HepG2 (cell line): ENCODE data around the gene B3GAT3. TPM values are rescaled to one million over a fixed set of nuclear protein-coding genes. Genes with fewer than 3 reads are reported as not detected.

Source experiments
- ATF7 ChIP-seq, 2 experiments: fragments of 450-650 bp in 1 of 2; sonication (generic) in 1 of 2; formaldehyde crosslinking in 1 of 2; IDR thresholded peaks; 2 replicates each; pipeline versions ENCODE4 v1.4.0 to v1.6.1; 2016 to 2020; ENCODE audit warnings: antibody characterized with exemption in 1 of 2, mild to moderate bottlenecking in 1 of 2, missing genetic modification reagents in 1 of 2
- FOSL2 ChIP-seq: sonication (generic); formaldehyde crosslinking; IDR thresholded peaks from 2 replicates; pipeline ENCODE4 v1.4.0; 2020; ENCODE audit warnings: missing genetic modification reagents
- GABPA ChIP-seq, 2 experiments: IDR thresholded peaks; 2 replicates each; pipeline ENCODE4 v1.6.1; 2011 to 2016; ENCODE audit warnings: low read depth in 2 of 2, low read length in 1 of 2, missing biosample characterization in 1 of 2, missing genetic modification characterization in 1 of 2
- HNRNPK ChIP-seq: fragments of 200-400 bp; formaldehyde crosslinking; IDR thresholded peaks from 2 replicates; pipeline ENCODE4 v1.6.1; 2018; ENCODE audit warnings: low read length, low read depth, moderate library complexity, mild to moderate bottlenecking; ENCODE audit not compliant: poor library complexity, severe bottlenecking
- HOXA3 ChIP-seq: sonication (generic); formaldehyde crosslinking; IDR thresholded peaks from 2 replicates; pipeline ENCODE4 v1.5.0; 2020; ENCODE audit warnings: missing genetic modification reagents
- PHF21A ChIP-seq: sonication (generic); formaldehyde crosslinking; IDR thresholded peaks from 2 replicates; pipeline ENCODE4 v1.5.0; 2020; ENCODE audit warnings: mild to moderate bottlenecking, missing genetic modification reagents
- RFX3 ChIP-seq: IDR thresholded peaks from 2 replicates; pipeline ENCODE4 v1.6.1; 2016; ENCODE audit warnings: missing biosample characterization, missing genetic modification reagents
- RXRB ChIP-seq: IDR thresholded peaks from 2 replicates; pipeline ENCODE4 v1.6.1; 2016; ENCODE audit warnings: borderline replicate concordance, missing genetic modification reagents, missing compliant biosample characterization
- SIX1 ChIP-seq: sonication (generic); formaldehyde crosslinking; IDR thresholded peaks from 2 replicates; pipeline ENCODE4 v1.4.0; 2020; ENCODE audit warnings: missing genetic modification reagents, borderline replicate concordance
- TBL1XR1 ChIP-seq: fragments of 150-350 bp; IDR thresholded peaks from 2 replicates; pipeline ENCODE4 v1.6.1; 2014; ENCODE audit warnings: borderline replicate concordance, low read length; ENCODE audit not compliant: partially characterized antibody
- TP53 ChIP-seq: sonication (generic); formaldehyde crosslinking; conservative IDR thresholded peaks from 2 replicates; pipeline ENCODE4 v1.4.0; 2020; ENCODE audit warnings: missing genetic modification reagents
- ZNF20 ChIP-seq: sonication (generic); formaldehyde crosslinking; IDR thresholded peaks from 2 replicates; pipeline ENCODE4 v1.4.0; 2020; ENCODE audit warnings: mild to moderate bottlenecking, moderate library complexity, missing genetic modification reagents
- ZNF329 ChIP-seq: sonication (generic); formaldehyde crosslinking; IDR thresholded peaks from 2 replicates; pipeline ENCODE4 v1.9.0; 2021; ENCODE audit warnings: low read depth, mild to moderate bottlenecking, missing genetic modification reagents
- ZNF564 ChIP-seq: sonication (generic); formaldehyde crosslinking; IDR thresholded peaks from 2 replicates; pipeline ENCODE4 v1.8.1; 2023; ENCODE audit warnings: mild to moderate bottlenecking, missing genetic modification reagents
- ZNF773 ChIP-seq: sonication (generic); formaldehyde crosslinking; IDR thresholded peaks from 2 replicates; pipeline ENCODE4 v1.4.0; 2020; ENCODE audit warnings: missing genetic modification reagents, borderline replicate concordance
- polyA plus RNA-seq, 8 experiments: library from polyadenylated mRNA; depleted of rRNA in 3 of 8; stranded (reverse) in 7 of 8; unstranded in 1 of 8; fragments of >200 nt; fragmentation: Illumina TruSeq in 4 of 8; extraction: Trizol in 4 of 8; gene quantifications; 2 replicates each; pipeline versions ENCODE4 v1.2.1 to v1.2.3, GENCODE V29; 2011 to 2016; ENCODE audit warnings: low read depth in 4 of 8, missing spikeins in 1 of 8, mixed read lengths in 1 of 8; ENCODE audit not compliant: insufficient read depth in 1 of 8
- total RNA-seq, 5 experiments: library from RNA; depleted of rRNA; stranded (reverse); fragments of >200 nt; fragmentation: Illumina TruSeq; extraction: Trizol; gene quantifications; 2 replicates each; pipeline ENCODE4 v1.2.3, GENCODE V29; 2016; ENCODE audit warnings: low read depth in 1 of 5
- TF ChIP-seq, protein P1 (sequence below): sonication (generic); formaldehyde crosslinking; IDR thresholded peaks from 2 replicates; pipeline ENCODE4 v1.9.0; 2021; ENCODE audit warnings: missing genetic modification reagents, borderline replicate concordance
- TF ChIP-seq, protein P2 (sequence below): IDR thresholded peaks from 2 replicates; pipeline ENCODE4 v1.6.1; 2012; ENCODE audit warnings: low read length, improper control_type of control experiment
- TF ChIP-seq, protein P3 (sequence below): sonication (generic); formaldehyde crosslinking; IDR thresholded peaks from 2 replicates; pipeline ENCODE4 v1.4.0; 2020; ENCODE audit warnings: missing genetic modification reagents

Gene B3GAT3
- total and polyA plus RNA-seq, 2 of the 13 experiments (the other 11 are each of a cell fraction or from before 2014, with no cell fraction given): 21.3 to 26.1 TPM

DNA sequence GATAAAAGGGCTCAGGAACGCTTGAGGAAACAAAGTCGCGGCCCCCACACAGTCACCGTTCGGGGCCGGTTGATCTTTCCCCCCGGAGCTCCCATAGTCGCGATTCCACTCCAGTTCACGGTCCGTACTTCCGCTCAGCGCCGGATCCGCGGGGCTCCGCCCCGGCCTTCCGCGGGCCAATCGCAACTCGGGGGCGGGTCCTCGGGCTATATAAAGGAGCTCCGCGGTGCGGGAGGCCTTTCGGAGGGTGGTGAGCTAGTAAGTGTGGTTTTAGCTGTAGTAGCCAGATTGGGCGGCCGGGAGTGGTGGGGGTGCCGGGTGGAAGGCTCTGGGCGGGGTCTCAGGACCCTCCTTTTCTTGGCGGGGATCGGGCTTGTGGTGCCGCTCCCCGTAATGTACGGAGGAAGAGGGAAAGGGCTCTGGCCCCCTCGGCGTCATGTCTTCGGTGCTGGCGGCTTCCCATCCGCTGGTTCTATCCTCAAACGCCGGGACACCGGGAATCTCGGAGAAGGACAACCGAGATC is 43.4 kb upstream of the B3GAT3 start, which contains the start of the genes C11orf98 and CSKMT (continued):
- TF ChIP-seq, protein P1, sequence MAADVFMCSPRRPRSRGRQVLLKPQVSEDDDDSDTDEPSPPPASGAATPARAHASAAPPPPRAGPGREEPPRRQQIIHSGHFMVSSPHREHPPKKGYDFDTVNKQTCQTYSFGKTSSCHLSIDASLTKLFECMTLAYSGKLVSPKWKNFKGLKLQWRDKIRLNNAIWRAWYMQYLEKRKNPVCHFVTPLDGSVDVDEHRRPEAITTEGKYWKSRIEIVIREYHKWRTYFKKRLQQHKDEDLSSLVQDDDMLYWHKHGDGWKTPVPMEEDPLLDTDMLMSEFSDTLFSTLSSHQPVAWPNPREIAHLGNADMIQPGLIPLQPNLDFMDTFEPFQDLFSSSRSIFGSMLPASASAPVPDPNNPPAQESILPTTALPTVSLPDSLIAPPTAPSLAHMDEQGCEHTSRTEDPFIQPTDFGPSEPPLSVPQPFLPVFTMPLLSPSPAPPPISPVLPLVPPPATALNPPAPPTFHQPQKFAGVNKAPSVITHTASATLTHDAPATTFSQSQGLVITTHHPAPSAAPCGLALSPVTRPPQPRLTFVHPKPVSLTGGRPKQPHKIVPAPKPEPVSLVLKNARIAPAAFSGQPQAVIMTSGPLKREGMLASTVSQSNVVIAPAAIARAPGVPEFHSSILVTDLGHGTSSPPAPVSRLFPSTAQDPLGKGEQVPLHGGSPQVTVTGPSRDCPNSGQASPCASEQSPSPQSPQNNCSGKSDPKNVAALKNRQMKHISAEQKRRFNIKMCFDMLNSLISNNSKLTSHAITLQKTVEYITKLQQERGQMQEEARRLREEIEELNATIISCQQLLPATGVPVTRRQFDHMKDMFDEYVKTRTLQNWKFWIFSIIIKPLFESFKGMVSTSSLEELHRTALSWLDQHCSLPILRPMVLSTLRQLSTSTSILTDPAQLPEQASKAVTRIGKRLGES: no peak
- TF ChIP-seq ZNF329 (CRISPR knock-in tag): no peak; the same call in 1 of the 2 replicates
- TF ChIP-seq HOXA3 (CRISPR knock-in tag): peak; percentile 20; the same call in 1 of the 2 replicates
- no peak for TF ChIP-seq ATF7 (IDR thresholded peaks at IDR 0.05)
- TF ChIP-seq ATF7 (CRISPR knock-in tag; IDR thresholded peaks at IDR 0.05): no peak
- no peak for TF ChIP-seq FOSL2
- 0 out of 2 replicates have a peak, but pooled peaks have one; percentile 57 for TF ChIP-seq TP53 (CRISPR knock-in tag)
- TF ChIP-seq PHF21A (CRISPR knock-in tag): peak; percentile 47; the same call in 1 of the 2 replicates
- no peak for TF ChIP-seq TBL1XR1
- TF ChIP-seq ZNF773 (CRISPR knock-in tag): no peak
- peak; percentile 59 for TF ChIP-seq GABPA (IDR thresholded peaks at IDR 0.05; ENCODE audit: low read depth, low read length)
- TF ChIP-seq GABPA (CRISPR knock-in tag; IDR thresholded peaks at IDR 0.05; ENCODE audit: low read depth): peak; percentile 88
- TF ChIP-seq, protein P2, sequence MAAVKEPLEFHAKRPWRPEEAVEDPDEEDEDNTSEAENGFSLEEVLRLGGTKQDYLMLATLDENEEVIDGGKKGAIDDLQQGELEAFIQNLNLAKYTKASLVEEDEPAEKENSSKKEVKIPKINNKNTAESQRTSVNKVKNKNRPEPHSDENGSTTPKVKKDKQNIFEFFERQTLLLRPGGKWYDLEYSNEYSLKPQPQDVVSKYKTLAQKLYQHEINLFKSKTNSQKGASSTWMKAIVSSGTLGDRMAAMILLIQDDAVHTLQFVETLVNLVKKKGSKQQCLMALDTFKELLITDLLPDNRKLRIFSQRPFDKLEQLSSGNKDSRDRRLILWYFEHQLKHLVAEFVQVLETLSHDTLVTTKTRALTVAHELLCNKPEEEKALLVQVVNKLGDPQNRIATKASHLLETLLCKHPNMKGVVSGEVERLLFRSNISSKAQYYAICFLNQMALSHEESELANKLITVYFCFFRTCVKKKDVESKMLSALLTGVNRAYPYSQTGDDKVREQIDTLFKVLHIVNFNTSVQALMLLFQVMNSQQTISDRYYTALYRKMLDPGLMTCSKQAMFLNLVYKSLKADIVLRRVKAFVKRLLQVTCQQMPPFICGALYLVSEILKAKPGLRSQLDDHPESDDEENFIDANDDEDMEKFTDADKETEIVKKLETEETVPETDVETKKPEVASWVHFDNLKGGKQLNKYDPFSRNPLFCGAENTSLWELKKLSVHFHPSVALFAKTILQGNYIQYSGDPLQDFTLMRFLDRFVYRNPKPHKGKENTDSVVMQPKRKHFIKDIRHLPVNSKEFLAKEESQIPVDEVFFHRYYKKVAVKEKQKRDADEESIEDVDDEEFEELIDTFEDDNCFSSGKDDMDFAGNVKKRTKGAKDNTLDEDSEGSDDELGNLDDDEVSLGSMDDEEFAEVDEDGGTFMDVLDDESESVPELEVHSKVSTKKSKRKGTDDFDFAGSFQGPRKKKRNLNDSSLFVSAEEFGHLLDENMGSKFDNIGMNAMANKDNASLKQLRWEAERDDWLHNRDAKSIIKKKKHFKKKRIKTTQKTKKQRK: no peak
- TF ChIP-seq RFX3: 0 out of 2 replicates have a peak, but pooled peaks have one; percentile 10
- TF ChIP-seq RXRB: no peak; the same call in 1 of the 2 replicates
- peak; percentile 77; the same call in 1 of the 2 replicates for TF ChIP-seq ZNF20 (CRISPR knock-in tag)
- TF ChIP-seq ZNF564 (CRISPR knock-in tag): no peak
- TF ChIP-seq SIX1 (CRISPR knock-in tag): 0 out of 2 replicates have a peak, but pooled peaks have one; percentile 19
- TF ChIP-seq HNRNPK: peak; percentile 74
- TF ChIP-seq, protein P3, sequence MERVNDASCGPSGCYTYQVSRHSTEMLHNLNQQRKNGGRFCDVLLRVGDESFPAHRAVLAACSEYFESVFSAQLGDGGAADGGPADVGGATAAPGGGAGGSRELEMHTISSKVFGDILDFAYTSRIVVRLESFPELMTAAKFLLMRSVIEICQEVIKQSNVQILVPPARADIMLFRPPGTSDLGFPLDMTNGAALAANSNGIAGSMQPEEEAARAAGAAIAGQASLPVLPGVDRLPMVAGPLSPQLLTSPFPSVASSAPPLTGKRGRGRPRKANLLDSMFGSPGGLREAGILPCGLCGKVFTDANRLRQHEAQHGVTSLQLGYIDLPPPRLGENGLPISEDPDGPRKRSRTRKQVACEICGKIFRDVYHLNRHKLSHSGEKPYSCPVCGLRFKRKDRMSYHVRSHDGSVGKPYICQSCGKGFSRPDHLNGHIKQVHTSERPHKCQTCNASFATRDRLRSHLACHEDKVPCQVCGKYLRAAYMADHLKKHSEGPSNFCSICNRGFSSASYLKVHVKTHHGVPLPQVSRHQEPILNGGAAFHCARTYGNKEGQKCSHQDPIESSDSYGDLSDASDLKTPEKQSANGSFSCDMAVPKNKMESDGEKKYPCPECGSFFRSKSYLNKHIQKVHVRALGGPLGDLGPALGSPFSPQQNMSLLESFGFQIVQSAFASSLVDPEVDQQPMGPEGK (CRISPR knock-in tag): peak; percentile 67
